DMS53 treated with DMSO at 0.1 percent for 48 hours (cell line): Measurements from ENCODE around the gene HDHD2.

Source experiments
- DNase-seq: peaks from one replicate; lab custom pipeline; 2025; ENCODE audit not compliant: unreplicated experiment; lab: John Stamatoyannopoulos, UW

Gene HDHD2

GRCh38 chr18:47149457-47150028 is 757 bp downstream of the HDHD2 start:
- no peak for DNase-seq

GRCh38 chr18:47146206-47146605 is 4.1 kb downstream of the HDHD2 start:
- DNase-seq = no peak

- DNase-seq = no peak
Measured at GRCh38 chr18:47143899-47144485, 6.3 kb downstream of the HDHD2 start.

GRCh38 chr18:47143153-47143552 is 7.1 kb downstream of the HDHD2 start:
- DNase-seq = no peak

GRCh38 chr18:47141289-47141688 is 9.0 kb downstream of the HDHD2 start:
- no peak for DNase-seq

GRCh38 chr18:47121146-47121545 is 29.2 kb downstream of the HDHD2 start:
- DNase-seq = no peak

GRCh38 chr18:47120428-47120827 is 29.9 kb downstream of the HDHD2 start:
- no peak for DNase-seq

- no peak for DNase-seq
Measured at GRCh38 chr18:47118981-47119380, 31.3 kb downstream of the HDHD2 start.

GRCh38 chr18:47115205-47115604 is 35.1 kb downstream of the HDHD2 start:
- no peak for DNase-seq

GRCh38 chr18:47113796-47114540 is 36.3 kb downstream of the HDHD2 start:
- no peak for DNase-seq

- DNase-seq = no peak
Measured at GRCh38 chr18:47110492-47111274, 39.6 kb downstream of the HDHD2 start.

GRCh38 chr18:47109720-47110119 is 40.6 kb downstream of the HDHD2 start:
- no peak for DNase-seq

- DNase-seq = no peak
Measured at GRCh38 chr18:47108998-47109405, 41.3 kb downstream of the HDHD2 start.

- DNase-seq = no peak
Measured at GRCh38 chr18:47108373-47108772, 41.9 kb downstream of the HDHD2 start.

- DNase-seq = peak; percentile 59
Measured at GRCh38 chr18:47100212-47100831, 50.0 kb downstream of the HDHD2 start.

GRCh38 chr18:47095810-47096209 is 54.5 kb downstream of the HDHD2 start:
- no peak for DNase-seq

GRCh38 chr18:47087676-47088075 is 62.6 kb downstream of the HDHD2 start:
- DNase-seq = no peak

- no peak for DNase-seq
Measured at GRCh38 chr18:47081578-47081977, 68.7 kb downstream of the HDHD2 start.

- DNase-seq = no peak
Measured at GRCh38 chr18:47080872-47081271, 69.4 kb downstream of the HDHD2 start.

GRCh38 chr18:47077111-47077510 is 73.2 kb downstream of the HDHD2 start:
- no peak for DNase-seq
